COR-L47 (cell line): ENCODE results near the gene HASPIN.
A peak's percentile ranks its signal among the peaks of the same experiment; 100 is the strongest.

Experiments
- DNase-seq: peaks from one replicate; lab custom pipeline; 2025; lab: John Stamatoyannopoulos, UW

Gene HASPIN

GRCh38 chr17:3735515-3735914, 11.8 kb downstream of the HASPIN start:
- DNase-seq: no peak

GRCh38 chr17:3738562-3739295, 15.0 kb downstream of the HASPIN start:
- DNase-seq: peak; percentile 7

GRCh38 chr17:3739422-3740124, 15.9 kb downstream of the HASPIN start:
- DNase-seq: no peak

GRCh38 chr17:3740611-3741073, 16.9 kb downstream of the HASPIN start:
- DNase-seq: no peak

- no peak for DNase-seq
Observed at GRCh38 chr17:3744014-3744413, 20.3 kb downstream of the HASPIN start.

- no peak for DNase-seq
Observed at GRCh38 chr17:3745071-3745470, 21.4 kb downstream of the HASPIN start.

GRCh38 chr17:3747805-3748204, 24.1 kb downstream of the HASPIN start:
- DNase-seq: no peak

GRCh38 chr17:3748576-3748975, 24.9 kb downstream of the HASPIN start:
- no peak for DNase-seq

GRCh38 chr17:3750296-3750695, 26.6 kb downstream of the HASPIN start:
- DNase-seq: no peak

GRCh38 chr17:3750926-3751325, 27.2 kb downstream of the HASPIN start:
- no peak for DNase-seq

GRCh38 chr17:3751836-3752235, 28.1 kb downstream of the HASPIN start:
- no peak for DNase-seq

- no peak for DNase-seq
Observed at GRCh38 chr17:3753624-3754023, 29.9 kb downstream of the HASPIN start.

GRCh38 chr17:3754066-3754457, 30.4 kb downstream of the HASPIN start:
- DNase-seq: no peak

- DNase-seq: peak; percentile 78
Observed at GRCh38 chr17:3754458-3755334, 31.0 kb downstream of the HASPIN start.

- no peak for DNase-seq
Observed at GRCh38 chr17:3755335-3756030, 31.8 kb downstream of the HASPIN start.

GRCh38 chr17:3759597-3760216, 36.0 kb downstream of the HASPIN start:
- no peak for DNase-seq

GRCh38 chr17:3761036-3761917, 37.6 kb downstream of the HASPIN start:
- DNase-seq: no peak

GRCh38 chr17:3761918-3762380, 38.2 kb downstream of the HASPIN start:
- DNase-seq: no peak

GRCh38 chr17:3762922-3763776, 39.4 kb downstream of the HASPIN start:
- no peak for DNase-seq
